KMS-11 (cell line): ENCODE data around the gene C11orf58.

Experiments used
- H2AFZ ChIP-seq: fragments of 200-600 bp; sonication (generic); 2 replicates; pipeline ENCODE4 v1.6.1; 2016; ENCODE audit warnings: antibody characterized with exemption, mixed run types, low read depth
- H3K27ac ChIP-seq: fragments of 200-600 bp; sonication (generic); 2 replicates; pipeline ENCODE4 v1.6.1; 2016; ENCODE audit warnings: mild to moderate bottlenecking, mixed run types
- H3K27me3 ChIP-seq: fragments of 200-600 bp; sonication (generic); 2 replicates; pipeline ENCODE4 v1.6.1; 2017; ENCODE audit warnings: mild to moderate bottlenecking, low read depth, mixed run types, moderate library complexity; ENCODE audit not compliant: insufficient read depth
- H3K36me3 ChIP-seq: fragments of 200-600 bp; sonication (generic); 2 replicates; pipeline ENCODE4 v1.6.1; 2017; ENCODE audit warnings: mild to moderate bottlenecking, mixed run types; ENCODE audit not compliant: insufficient read depth
- H3K4me1 ChIP-seq: fragments of 200-600 bp; sonication (generic); 2 replicates; pipeline ENCODE4 v1.6.1; 2016; ENCODE audit warnings: mild to moderate bottlenecking, low read depth, mixed run types; ENCODE audit not compliant: poor library complexity, severe bottlenecking
- H3K4me2 ChIP-seq: fragments of 200-600 bp; sonication (generic); 2 replicates; pipeline ENCODE4 v1.7.0; 2016; ENCODE audit warnings: mild to moderate bottlenecking, mixed run types
- H3K4me3 ChIP-seq: fragments of 200-600 bp; sonication (generic); IDR thresholded peaks from 2 replicates; pipeline ENCODE4 v1.6.1; 2017; ENCODE audit warnings: low read depth, low read length, mixed read lengths; ENCODE audit not compliant: insufficient read depth
- H3K79me2 ChIP-seq: fragments of 200-600 bp; sonication (generic); 2 replicates; pipeline ENCODE4 v1.6.1; 2016; ENCODE audit warnings: low read depth, mixed run types; ENCODE audit not compliant: insufficient read depth
- H3K9ac ChIP-seq: fragments of 200-600 bp; sonication (generic); 2 replicates; pipeline ENCODE4 v1.6.1; 2016; ENCODE audit warnings: mild to moderate bottlenecking, mixed run types
- H4K20me1 ChIP-seq: fragments of 200-600 bp; sonication (generic); 2 replicates; pipeline ENCODE4 v1.6.1; 2016; ENCODE audit warnings: mild to moderate bottlenecking, mixed run types; ENCODE audit not compliant: insufficient read depth
- CTCF ChIP-seq: fragments of 200-600 bp; sonication (generic); conservative IDR thresholded peaks from 2 replicates; pipeline ENCODE4 v1.6.1; 2017; ENCODE audit warnings: low read depth, mild to moderate bottlenecking, antibody characterized with exemption, low read length, moderate library complexity, mixed read lengths

The C11orf58 gene

GRCh38 chr11:16786131-16786530, 47.7 kb downstream of the C11orf58 start:
- no peak for TF ChIP-seq CTCF
- H3K4me3 ChIP-seq, result no peak overlapping the region
- no peaks in the 10 kb centered on the region for H3K4me1 ChIP-seq
- no peaks in the 10 kb centered on the region for H3K27me3 ChIP-seq
- no peaks in the 10 kb centered on the region for H3K79me2 ChIP-seq
- no peaks in the 10 kb centered on the region for H3K36me3 ChIP-seq
- no peak overlapping the region for H3K27ac ChIP-seq
- H2AFZ ChIP-seq, result no peak overlapping the region
- H3K4me2 ChIP-seq, result no peak overlapping the region
- no peaks in the 10 kb centered on the region for H4K20me1 ChIP-seq
- no peak overlapping the region for H3K9ac ChIP-seq

- no peak overlapping the region for H3K4me2 ChIP-seq
- no peak for TF ChIP-seq CTCF
- H4K20me1 ChIP-seq, result no peaks in the 10 kb centered on the region
- H3K79me2 ChIP-seq, result no peaks in the 10 kb centered on the region
- H3K4me1 ChIP-seq, result no peaks in the 10 kb centered on the region
- H3K9ac ChIP-seq, result no peak overlapping the region
- H3K36me3 ChIP-seq, result no peaks in the 10 kb centered on the region
- H3K4me3 ChIP-seq, result no peak overlapping the region
- H3K27me3 ChIP-seq, result no peaks in the 10 kb centered on the region
- no peak overlapping the region for H3K27ac ChIP-seq
- H2AFZ ChIP-seq, result no peak overlapping the region
Observed at GRCh38 chr11:16787035-16787742, 48.7 kb downstream of the C11orf58 start.

GRCh38 chr11:16788141-16789062, 50.0 kb downstream of the C11orf58 start:
- Histone ChIP-seq H3K36me3 (no peaks in the 10 kb centered on the region), H3K4me1 (no peaks in the 10 kb centered on the region), H3K4me2 (no peak overlapping the region), H3K79me2 (no peaks in the 10 kb centered on the region), H3K4me3 (no peak overlapping the region), H3K9ac (no peak overlapping the region), H3K27me3 (no peaks in the 10 kb centered on the region), H4K20me1 (no peaks in the 10 kb centered on the region), H3K27ac (no peak overlapping the region), H2AFZ (no peak overlapping the region)
- TF ChIP-seq CTCF, result peak; percentile 91

GRCh38 chr11:16789063-16789420, 50.6 kb downstream of the C11orf58 start:
- Histone ChIP-seq H3K36me3 (no peaks in the 10 kb centered on the region), H2AFZ (no peak overlapping the region), H3K27ac (no peak overlapping the region), H4K20me1 (no peaks in the 10 kb centered on the region), H3K27me3 (no peaks in the 10 kb centered on the region), H3K4me3 (no peak overlapping the region), H3K4me1 (no peaks in the 10 kb centered on the region), H3K4me2 (no peak overlapping the region), H3K9ac (no peak overlapping the region), H3K79me2 (no peaks in the 10 kb centered on the region)
- no peak for TF ChIP-seq CTCF
